ENCODE results near the gene ZNF592. TPM values are rescaled to one million over a fixed set of nuclear protein-coding genes. Genes with fewer than 3 reads are reported as not detected.

Gene ZNF592
- polyA plus RNA-seq, 1 donor from 2014 or later: 3.9 TPM

- Histone ChIP-seq H2AFZ (ENCODE audit: low read depth, low read length) (no peak overlapping the region), H3K4me3 (ENCODE audit: low read length) (no peak overlapping the region), H3K9me3 (ENCODE audit: low read length) (no peaks in the 10 kb centered on the region), H3K27ac (ENCODE audit: low read length) (no peak overlapping the region), H4K20me1 (ENCODE audit: insufficient read depth) (no peaks in the 10 kb centered on the region), H3K27me3 (ENCODE audit: insufficient read depth, low read depth, low read length) (no peaks in the 10 kb centered on the region), H3K9me2 (ENCODE audit: insufficient read depth, low read length) (no peaks in the 10 kb centered on the region), H3K9ac (ENCODE audit: low read length) (no peak overlapping the region), H3F3A (ENCODE audit: insufficient read depth, low read length, poor library complexity, severe bottlenecking) (no peaks in the 10 kb centered on the region), H3K4me2 (ENCODE audit: low read length) (no peak overlapping the region), H3K79me2 (replicated peaks; ENCODE audit: insufficient read depth, low read length) (no peaks in the 10 kb centered on the region), H3K36me3 (ENCODE audit: insufficient read depth, low read length) (no peaks in the 10 kb centered on the region)
- TF ChIP-seq RAD21 (conservative IDR thresholded peaks at IDR 0.05): no peak
- TF ChIP-seq EZH2 (IDR thresholded peaks at IDR 0.05; ENCODE audit: borderline replicate concordance, insufficient read depth, low read length, poor library complexity, severe bottlenecking): no peak
- no peak for TF ChIP-seq SMC3 (conservative IDR thresholded peaks at IDR 0.05; ENCODE audit: poor library complexity)
- TF ChIP-seq REST (IDR thresholded peaks at IDR 0.05; ENCODE audit: borderline replicate concordance): no peak
- no peak for TF ChIP-seq MXI1 (conservative IDR thresholded peaks at IDR 0.05; ENCODE audit: poor library complexity, severe bottlenecking)
- no peak for TF ChIP-seq CTCF (IDR thresholded peaks at IDR 0.05; ENCODE audit: poor library complexity, severe bottlenecking)
- no peak for TF ChIP-seq TAF1 (IDR thresholded peaks at IDR 0.05; ENCODE audit: low read depth)
- TF ChIP-seq POLR2AphosphoS5 (IDR thresholded peaks at IDR 0.05): no peak
- TF ChIP-seq EP300 (conservative IDR thresholded peaks at IDR 0.05; ENCODE audit: poor library complexity, severe bottlenecking): no peak
These were observed 99.0 kb downstream of the ZNF592 start for GRCh38 chr15:84847382-84847781.

GRCh38 chr15:84852212-84852611 lies 103.8 kb downstream of the ZNF592 start:
- H3K9me2 ChIP-seq (ENCODE audit: insufficient read depth, low read length): no peaks in the 10 kb centered on the region
- H3K36me3 ChIP-seq (ENCODE audit: insufficient read depth, low read length): no peaks in the 10 kb centered on the region
- no peaks in the 10 kb centered on the region for H3F3A ChIP-seq (ENCODE audit: insufficient read depth, low read length, poor library complexity, severe bottlenecking)
- H3K27me3 ChIP-seq (ENCODE audit: insufficient read depth, low read depth, low read length): no peaks in the 10 kb centered on the region
- H3K27ac ChIP-seq (ENCODE audit: low read length): no peak overlapping the region
- no peaks in the 10 kb centered on the region for H3K9me3 ChIP-seq (ENCODE audit: low read length)
- no peaks in the 10 kb centered on the region for H3K79me2 ChIP-seq (replicated peaks; ENCODE audit: insufficient read depth, low read length)
- no peak overlapping the region for H3K4me3 ChIP-seq (ENCODE audit: low read length)
- no peaks in the 10 kb centered on the region for H4K20me1 ChIP-seq (ENCODE audit: insufficient read depth)
- no peak for TF ChIP-seq POLR2AphosphoS5 (IDR thresholded peaks at IDR 0.05)
- no peak for TF ChIP-seq EP300 (conservative IDR thresholded peaks at IDR 0.05; ENCODE audit: poor library complexity, severe bottlenecking)
- TF ChIP-seq CTCF (IDR thresholded peaks at IDR 0.05; ENCODE audit: poor library complexity, severe bottlenecking): no peak
- TF ChIP-seq SMC3 (conservative IDR thresholded peaks at IDR 0.05; ENCODE audit: poor library complexity): no peak
- TF ChIP-seq REST (IDR thresholded peaks at IDR 0.05; ENCODE audit: borderline replicate concordance): no peak
- no peak for TF ChIP-seq MXI1 (conservative IDR thresholded peaks at IDR 0.05; ENCODE audit: poor library complexity, severe bottlenecking)
- TF ChIP-seq EZH2 (IDR thresholded peaks at IDR 0.05; ENCODE audit: borderline replicate concordance, insufficient read depth, low read length, poor library complexity, severe bottlenecking): no peak
- TF ChIP-seq RAD21 (conservative IDR thresholded peaks at IDR 0.05): no peak
- no peak overlapping the region for H3K4me2 ChIP-seq (ENCODE audit: low read length)
- H2AFZ ChIP-seq (ENCODE audit: low read depth, low read length): no peak overlapping the region
- no peak overlapping the region for H3K9ac ChIP-seq (ENCODE audit: low read length)
